Stimulated activated CD8-positive, alpha-beta memory T cell treated with anti-CD3 and anti-CD28 coated beads, Interleukin-15, amount 100 ng/mL, for 24 hours (primary cell): ENCODE measurements around the gene ZNF750.

ENCODE experiments used
- DNase-seq: peaks from one replicate; pipeline ENCODE4 v3.0.0-alpha.2; 2020; ENCODE audit warnings: low read depth

ZNF750 gene

DNA sequence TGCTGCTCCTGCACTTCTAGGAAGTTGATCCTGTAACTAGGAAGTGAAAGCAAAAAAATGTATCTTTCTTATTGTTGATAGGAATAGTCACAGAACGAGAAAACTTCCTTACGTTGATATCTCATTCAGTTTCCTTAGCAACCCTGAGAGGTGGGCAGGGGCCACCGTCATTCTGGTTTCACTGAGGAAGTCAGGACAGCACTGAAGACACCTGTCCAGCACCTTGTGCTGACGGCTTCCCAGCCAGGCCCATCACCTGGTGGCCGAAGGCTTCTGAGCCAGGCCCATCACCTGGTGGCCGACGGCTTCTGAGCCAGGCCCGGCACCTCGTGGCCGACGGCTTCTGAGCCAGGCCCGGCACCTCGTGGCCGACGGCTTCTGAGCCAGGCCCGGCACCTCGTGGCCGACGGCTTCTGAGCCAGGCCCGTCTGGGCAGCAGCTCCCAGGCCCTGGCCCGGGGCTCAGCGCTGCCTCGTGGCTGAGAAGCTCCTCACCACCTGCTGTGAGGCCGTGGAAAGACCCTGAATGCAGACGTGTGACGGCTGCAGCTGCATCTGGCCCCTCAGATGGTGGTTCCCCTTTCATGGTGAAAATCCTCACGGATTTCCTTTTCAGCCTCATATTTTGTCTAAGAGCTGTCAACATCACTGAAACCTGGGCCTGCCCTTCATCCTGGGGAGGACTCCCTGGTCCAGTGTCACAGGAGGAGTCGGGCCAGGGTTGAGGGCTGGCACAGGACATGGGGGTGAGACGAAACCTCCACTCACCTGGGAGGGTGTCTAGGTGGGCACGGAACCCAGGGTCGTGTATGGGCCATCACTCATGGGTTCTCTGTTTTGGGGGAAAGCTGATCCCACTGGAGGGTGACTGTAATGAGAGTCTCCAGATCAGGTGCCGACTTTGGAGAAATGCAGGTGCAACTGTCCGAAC, 33.0 kb upstream of the ZNF750 start:
- no peak for DNase-seq

DNA sequence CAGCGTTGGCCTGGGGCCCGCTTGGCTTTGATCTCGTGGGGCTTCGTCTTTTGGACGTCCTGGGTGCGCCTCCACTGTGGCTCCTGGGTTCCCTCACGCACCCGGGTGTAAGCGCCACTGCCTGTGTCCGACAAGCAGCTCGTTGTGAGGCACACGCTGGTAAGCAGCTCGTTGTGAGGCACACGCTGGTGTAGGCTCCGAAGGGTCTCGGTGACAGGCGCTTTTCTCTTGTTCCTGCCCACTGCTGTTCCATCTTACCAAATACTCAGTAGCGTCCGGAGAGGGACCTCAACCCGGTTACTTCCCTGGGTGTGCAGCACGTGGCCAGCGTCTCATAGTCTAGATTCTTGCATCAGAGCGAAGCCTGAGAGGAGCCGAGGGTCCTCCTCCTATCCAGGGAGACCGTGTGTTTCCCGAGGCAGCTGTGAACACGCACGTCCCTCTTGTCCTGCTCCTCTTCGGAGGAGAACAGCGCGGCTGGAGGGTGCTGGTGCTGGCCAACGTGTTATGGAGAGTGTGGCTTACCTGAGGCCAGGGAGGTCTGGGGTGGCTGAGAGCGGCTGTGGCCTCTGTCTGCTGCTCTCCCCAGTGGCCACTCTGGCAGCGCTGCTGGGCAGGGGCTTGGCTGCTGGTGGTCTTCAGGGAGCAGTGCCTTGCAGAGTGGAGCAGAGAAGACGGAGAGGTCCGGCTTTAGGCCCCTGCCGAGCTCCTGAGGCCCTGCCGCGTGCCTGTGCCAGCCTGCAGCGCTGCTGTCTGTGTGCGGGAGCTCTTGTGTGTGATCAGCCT, 32.1 kb upstream of the ZNF750 start:
- no peak for DNase-seq

DNA sequence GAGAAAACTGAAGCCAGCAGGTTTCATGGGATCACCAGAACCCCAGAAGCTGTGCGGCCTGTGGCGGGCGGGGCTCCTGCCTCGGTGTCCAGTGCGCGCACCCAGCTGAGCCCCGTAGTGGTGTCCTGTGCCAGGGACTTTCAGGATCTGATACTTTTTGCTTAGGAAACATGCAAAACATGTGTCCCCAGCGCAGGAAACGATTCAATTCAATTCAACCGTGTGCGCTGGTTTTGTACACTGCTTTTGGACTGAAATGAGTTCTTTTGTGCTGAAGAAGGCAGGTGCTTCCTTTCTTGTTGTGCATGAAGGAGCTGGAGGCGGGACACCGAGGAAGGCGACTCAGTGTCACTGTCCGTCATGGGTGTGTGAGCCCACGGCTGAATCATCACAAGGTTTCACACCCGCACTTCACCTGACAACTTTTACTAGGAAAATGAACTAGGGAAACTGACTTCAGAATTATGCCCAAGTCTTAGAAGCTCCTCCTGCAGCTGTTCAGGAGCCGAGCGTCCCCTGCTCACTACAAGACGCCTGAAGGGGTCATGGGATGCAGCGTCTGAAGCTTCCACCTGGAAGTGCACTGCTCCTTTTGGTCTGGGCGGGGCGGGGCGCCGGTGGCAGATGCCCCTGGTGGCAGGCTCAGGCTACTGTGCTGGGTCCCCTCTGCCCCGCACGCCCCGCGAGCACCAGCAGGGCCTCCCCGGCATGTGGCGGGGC, 31.4 kb upstream of the ZNF750 start:
- DNase-seq: no peak

DNA sequence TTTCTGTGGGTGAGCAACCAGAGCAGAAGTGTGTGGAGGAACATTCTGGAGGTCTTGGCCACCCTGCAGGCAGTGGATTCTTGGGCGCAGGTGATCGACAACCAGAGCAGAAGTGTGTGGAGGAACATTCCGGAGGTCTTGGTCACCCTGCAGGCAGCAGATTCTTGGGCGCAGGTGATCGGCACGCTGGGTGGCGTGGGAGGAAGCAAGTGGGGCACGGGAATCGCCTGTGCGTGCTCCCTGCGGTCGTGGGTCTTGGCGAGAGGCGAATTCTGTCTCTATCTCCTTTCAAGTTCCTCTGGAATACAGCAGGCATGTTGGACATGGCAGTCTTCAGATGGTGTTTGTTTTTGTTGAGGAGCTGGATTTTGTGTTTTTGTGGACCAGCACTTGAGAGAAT, 30.7 kb upstream of the ZNF750 start:
- DNase-seq: no peak

DNA sequence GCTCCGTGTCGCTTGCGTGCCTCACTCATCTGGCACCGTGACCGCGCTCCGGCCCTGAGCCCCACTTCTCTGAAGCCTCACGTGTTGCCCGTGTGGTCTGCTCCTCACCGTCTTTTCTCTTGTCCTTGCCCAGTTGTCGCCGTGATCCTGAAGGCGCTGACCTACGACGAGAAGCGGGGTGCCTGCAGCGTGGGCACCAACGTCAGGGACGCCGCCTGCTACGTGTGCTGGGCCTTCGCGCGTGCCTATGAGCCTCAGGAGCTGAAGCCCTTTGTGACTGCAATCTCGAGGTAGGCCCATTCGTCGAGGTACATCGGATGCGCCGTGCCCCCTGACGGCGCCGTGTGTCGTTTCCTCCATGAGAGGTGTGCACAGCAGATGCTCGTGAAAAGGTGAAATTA, 30.3 kb upstream of the ZNF750 start:
- DNase-seq: no peak

DNA sequence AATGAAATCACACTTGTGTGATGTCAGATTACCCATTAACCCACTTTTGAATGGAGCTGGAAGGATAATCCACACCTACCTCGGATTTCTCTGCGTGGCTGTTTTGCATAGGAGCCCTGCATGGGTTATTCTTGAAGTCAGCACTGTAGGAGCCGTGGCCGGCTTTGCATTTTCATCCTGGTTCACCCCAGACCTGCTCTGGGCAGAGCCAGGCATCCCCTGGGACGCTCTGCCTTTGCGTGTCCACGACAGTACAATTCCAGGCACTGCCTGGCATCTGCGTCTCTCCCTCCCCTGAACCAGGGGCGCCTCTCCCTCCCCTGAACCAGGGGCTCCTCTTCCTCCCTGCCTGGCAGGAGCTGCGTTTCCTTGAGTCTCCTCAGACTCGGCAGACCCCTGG, 29.7 kb upstream of the ZNF750 start:
- no peak for DNase-seq

DNA sequence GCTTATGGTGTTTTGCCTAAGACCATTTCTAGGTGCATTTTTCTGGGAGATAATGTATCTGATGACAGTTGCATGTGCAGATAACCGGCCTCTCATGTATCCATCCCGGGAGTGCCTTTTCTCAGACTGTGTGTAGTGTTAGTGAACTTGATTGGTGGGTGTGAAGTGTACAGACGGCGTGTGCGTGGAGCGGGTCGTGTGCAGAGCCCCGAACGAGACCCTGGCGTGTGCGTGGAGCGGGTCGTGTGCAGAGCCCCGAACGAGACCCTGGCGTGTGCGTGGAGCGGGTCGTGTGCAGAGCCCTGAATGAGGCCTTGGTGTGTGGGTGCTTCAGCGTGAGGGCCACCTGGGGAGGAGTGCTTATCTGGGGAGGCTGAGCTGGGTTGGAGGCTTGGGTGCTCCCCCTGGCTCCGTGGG, 28.9 kb upstream of the ZNF750 start:
- DNase-seq: no peak

DNA sequence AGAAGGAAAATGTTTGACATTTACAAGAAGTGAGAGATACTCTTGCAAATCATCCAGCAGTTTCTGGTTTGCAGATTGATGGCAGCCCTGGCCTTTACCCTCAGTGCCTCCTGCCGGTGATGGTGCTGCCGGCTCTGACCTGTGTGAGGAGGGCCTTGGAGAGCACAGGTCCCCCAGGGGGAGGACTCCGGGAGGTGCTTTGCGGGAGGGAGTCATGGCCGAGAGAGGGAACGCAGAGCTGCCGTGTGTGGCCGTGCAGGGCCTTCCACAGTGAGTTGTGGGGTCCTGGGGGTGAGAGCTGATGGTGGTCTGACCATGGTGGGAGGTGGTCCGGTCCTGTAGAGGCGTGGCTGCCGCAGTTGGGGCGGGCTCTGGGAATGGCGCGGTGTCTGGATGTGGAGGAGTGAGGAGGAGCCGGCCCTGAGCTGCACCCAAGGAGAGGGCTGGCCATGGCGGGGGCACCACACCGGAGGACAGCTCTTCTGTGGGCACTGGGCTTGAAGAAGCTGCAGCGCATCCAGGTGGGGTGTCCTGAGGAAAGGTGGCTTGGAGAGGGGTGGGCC, 28.0 kb upstream of the ZNF750 start:
- no peak for DNase-seq

DNA sequence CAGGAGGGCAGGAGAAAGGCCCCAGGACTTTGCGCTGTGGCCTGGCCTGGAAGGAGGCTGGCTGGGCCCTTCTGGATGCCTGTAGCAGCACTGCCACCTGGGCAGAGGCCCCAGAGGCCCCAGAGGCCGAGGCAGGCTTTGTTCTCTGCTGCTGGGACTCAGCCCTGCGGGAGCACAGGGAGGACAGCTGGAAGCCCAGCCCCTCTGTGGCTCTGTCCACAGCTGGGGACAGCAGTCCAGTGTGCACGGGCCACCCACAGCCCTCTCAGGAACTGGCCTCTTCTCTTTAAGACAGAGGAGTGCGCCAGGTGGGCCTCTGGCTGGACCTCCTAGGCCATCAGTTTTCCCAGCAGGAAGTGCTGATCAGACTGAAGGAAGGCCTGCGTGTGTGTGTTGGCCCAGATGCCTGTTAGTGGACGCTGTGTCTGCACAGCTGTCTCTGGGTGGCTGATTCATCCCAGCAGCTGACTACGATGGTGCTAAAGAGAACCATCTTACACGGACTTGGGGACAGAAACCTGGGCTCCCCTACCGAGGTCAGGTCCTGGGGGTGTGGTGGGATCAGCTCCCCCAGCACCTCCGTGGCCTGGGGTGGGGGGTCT, 26.9 kb upstream of the ZNF750 start:
- DNase-seq: no peak

DNA sequence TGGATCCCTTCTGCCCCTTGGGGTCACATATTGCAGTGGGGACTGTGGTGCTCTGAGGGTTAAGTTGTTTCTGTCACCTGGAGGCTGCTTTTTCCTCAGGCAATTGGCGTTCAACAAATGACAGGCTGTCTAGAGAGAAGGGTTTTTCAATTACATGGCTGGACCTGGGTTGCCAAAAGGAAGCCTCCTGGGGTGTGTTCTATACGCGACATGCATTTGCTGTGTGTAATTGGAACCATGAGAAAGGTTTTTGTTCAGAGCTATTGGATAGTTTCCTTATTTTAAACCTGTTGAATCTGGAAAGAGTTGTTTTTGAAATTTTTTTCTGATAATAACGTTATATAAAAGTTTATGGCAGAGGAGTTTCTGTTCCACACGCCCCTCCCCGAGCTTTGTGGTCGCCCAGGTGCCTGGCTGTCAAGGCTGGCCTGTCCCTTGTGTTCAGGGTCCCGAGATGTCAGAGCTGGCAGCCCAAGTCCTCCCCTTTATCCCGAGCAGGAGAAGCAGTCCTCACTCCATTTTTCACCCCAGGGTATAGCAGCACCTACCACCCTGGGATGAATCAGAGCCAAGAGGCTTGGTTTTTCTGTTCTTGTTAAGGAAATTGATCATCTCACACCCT, 26.1 kb upstream of the ZNF750 start:
- DNase-seq: no peak

DNA sequence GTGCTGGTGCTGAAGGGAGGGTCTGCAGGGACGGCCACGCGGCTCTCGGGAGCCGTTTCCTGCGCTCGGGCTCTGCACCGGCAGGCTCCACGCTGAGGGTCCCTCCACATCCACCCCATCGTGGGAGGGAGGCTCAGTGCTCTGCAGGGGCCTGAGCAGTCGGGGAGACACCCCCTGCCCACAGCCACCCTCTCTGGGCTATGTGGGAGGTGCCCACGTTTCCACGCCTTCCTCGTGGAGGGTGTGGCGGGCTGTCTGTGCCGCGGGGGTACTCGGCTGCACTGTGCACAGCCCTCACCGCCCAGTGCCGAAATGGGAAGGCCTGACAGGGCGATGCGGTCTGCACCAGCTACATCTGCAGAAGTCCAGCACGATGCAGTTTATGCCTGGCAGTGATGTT, 25.5 kb upstream of the ZNF750 start:
- no peak for DNase-seq

DNA sequence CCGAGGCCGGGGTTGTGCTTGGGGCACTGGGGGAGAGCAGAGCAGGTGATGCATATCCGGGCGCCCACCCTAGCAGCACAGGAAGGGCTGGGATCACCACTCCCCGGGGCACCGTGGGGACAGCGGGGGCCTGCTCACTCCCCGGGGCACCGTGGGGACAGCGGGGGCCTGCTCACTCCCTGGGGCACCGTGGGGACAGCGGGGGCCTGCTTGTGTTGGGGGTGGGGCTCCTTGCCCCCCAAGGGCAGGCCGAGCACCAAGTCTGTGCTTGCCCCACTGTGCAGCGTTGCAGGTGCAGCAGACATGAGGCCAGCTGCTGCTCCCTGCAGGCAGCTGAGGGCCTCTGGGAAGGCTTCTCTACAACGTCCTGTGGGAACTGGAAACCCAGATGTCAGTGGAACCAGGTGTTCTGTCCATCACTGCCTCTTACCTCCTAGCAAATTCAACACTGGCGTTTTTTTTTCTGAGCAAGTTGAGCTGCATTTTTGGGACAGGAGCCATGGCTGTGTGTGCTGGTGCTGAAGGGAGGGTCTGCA, 25.0 kb upstream of the ZNF750 start:
- DNase-seq: no peak

DNA sequence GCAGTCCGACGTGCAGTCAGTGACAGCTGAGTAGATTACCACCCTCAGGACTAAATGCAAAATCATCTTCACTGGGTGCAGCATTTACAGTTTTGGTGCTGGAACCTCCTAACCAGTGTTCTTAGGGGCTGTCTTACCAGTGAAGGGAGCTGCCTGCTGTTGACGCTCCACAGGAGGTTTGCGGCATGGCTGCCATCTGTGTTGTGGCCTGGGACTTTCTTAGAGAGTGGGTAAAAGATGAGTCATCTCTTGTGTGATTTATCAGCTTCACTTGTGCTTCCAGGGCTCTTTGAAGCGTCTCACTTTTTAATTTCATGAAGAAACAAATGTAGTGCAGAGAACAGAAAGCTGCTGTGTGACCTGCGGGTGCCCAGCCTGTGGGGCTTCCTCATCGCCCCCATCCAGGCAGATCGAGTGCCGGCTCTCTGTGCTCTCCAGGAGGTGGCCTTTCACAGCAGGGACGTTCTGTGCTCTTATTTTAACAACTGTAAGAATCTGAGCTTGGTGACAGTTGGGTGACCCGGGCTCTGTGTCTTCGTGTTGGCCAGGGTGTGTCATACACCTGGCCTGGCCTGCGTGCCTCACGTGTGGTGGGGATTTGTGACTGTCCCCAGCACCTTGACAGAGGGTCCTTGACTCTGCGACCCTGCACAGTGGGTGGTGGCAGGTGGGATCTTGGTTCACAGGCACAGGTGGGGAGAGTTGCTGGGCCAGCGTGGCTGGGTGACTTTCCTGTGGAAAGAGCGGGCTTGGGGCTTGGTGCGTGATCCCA, 24.3 kb upstream of the ZNF750 start:
- peak; percentile 49 for DNase-seq

DNA sequence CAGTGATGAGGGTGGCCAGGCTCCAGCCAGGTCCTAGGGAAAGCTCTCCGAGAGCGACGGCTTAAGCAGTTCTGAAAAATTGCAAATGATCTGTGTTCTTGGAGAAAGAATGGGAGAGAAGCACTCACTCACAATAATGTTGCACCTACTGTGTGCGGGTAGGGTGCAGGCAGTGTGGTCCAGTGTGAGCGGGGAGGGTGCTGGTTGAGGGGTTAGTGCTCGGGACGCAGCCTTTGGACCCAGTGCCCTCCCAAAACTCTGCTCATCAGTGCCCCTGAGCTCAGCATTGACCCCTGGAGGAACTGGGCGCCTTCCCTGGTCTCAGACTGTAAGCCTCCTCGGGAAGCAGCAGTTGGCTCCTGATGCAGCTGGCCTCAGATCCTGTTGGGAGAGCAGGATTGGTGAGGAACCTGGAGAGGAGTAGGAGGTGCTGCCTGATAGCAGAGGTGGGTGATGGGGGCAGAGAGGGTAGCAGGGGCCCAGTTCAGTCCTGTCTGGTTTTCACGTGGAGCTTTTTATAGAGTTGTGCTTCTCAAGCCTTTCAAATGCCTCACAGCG, 23.6 kb upstream of the ZNF750 start:
- DNase-seq: no peak

DNA sequence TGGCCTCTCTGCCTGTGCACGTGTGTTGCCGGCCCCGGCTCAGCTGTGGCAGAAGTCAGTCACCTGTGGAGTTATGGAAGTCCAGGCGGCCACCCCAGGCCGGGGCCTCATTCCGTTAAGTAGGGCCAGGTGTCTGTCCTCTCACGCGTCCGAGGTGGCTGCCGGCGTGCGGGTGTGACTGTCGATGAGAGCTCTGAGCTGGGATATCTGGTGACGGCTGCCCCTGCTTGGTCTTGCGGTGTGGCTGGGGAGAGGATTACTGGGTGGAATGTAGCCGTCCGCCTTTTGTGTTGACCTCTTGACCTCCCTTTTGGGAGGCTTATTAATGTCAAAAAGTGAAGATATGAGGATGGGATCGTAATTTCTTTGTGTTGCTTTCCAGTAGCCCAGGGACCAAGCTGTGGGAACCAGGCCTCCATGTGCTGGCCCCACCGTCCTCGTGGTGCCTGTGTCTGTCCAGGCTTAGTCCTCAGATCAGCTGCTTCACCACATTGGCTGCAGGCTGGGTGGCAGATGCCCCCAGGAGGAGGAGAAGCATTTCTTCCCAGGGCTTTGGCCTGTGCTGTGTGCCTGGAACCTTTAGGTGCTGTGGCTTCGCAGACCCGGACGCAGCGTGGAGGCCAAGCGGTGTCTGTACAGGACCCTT, 23.0 kb upstream of the ZNF750 start:
- no peak for DNase-seq

DNA sequence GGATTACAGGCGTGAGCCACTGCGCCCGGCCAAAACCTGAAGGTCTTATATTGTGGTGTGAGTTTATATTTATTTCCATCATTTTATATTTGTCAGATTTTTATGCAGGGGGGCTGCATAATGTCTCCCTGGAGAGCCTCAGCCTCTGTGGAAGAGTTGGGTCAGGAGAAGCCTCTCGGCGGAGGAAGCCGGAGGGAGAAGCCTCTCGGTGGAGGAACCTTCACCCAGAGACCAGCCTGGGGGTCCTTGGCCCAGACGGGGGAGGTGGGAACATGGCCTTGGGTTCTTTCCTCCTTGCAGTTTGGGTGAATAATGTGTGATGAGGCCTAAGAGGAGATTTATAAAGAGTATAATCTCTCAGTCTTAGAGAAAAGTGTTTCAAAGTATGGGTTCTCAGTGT, 22.4 kb upstream of the ZNF750 start:
- DNase-seq: no peak

DNA sequence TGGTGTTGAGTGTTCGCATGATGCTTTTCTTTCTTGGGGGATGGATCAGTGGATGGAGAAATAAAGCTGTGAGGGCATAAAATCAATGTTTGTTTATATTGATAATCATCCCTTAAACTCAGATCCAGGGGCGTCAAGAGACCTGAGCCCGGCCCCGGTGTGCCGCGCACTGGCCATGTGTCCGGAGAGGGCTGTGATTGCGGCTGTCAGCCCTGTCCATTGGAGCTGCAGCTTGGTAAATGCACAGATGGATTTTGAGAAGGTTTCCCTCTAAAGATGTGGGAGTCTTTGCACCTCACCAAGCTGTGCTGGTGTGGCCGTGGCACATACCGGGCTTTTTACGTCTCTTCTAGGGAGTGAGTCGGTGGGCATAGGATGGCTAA, 21.6 kb upstream of the ZNF750 start:
- DNase-seq: no peak

DNA sequence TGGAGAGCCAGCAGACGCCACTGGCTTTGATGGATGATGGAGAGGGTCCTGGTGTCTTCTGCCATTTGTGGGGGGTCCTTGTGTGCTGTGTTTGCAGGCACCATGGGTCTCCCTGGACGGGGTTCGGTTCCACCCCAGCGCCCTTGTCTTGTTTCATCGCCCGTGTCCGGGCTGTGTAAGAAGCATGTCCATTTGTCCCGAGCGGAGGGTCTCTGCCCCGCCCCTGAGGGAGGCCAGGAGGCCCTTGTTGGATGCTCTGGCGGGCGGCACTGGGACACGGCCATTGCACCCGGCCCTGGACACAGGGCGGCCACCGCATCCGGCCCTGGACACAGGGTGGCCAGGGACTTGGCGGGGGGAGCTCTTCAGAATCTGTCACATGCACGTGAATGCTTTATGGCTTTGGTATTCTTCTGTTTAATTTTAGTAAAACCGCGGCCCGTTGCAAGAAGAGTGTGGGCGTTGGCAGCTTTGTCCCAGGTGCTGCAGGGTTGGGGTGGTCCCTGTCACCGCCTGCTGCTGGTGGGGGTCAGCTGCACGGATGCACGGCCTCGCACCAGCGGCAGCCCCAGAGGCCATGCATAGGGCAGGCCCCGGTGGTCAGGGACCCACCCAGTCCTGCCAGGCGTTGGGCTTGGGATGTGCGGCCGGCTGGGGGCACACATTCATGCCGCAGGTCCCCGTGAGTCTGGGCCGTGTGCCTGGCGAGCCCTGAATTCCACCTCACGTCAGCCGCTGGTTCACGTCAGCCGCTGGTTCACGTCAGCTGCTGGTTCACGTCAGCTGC, 21.0 kb upstream of the ZNF750 start:
- no peak for DNase-seq
